GM19397 (cell line): ENCODE results near the gene MRPL38.

Experiments
- ATAC-seq: cut with Tn5 transposase; IDR thresholded peaks from one replicate; pipeline ENCODE4 v1.9.1; 2021; ENCODE audit warnings: mild to moderate bottlenecking, moderate library complexity; ENCODE audit not compliant: unreplicated experiment

MRPL38 gene

DNA sequence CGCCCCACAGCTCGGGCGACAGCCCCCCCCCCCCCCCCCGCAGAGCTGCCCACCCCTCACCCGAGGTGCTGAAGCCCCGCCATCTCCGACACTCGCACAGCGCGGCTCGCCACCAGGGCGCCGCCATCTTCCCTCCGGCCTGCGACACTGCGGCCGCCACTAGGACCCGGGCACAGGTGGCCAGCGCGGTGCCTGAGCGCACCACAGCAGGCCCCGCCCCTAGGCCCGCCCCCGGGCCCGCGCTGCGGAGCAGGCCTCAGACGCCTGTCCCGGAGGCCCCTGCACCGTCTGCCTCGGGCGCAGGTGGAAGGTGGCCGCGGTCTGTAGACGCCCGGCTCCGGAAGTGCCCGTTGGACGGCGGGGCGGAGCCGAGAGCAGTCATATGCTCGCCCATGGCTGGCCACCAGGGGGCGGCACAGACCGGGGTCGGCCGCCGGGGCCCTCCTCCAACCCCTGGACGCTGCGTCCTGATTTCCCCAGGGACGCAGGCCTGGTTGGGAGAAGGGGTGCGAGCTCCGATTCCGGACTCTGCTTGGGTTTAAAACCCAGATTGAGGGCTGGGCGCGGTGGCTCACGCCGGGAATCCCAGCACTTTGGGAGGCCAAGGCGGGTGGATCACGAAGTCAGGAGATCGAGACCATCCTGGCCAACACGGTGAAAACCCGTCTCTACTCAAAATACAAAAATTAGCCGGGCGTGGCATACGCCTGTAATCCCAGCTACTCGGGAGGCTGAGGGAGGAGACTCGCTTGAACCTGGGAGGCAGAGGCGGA lies at the start of gene MRPL38:
TSS of gene MRPL38 (minus strand) at position 136 of the 773 bp plus-strand sequence. CDS start at position 127, 9 bp downstream.
- peak; percentile 95 for ATAC-seq

DNA sequence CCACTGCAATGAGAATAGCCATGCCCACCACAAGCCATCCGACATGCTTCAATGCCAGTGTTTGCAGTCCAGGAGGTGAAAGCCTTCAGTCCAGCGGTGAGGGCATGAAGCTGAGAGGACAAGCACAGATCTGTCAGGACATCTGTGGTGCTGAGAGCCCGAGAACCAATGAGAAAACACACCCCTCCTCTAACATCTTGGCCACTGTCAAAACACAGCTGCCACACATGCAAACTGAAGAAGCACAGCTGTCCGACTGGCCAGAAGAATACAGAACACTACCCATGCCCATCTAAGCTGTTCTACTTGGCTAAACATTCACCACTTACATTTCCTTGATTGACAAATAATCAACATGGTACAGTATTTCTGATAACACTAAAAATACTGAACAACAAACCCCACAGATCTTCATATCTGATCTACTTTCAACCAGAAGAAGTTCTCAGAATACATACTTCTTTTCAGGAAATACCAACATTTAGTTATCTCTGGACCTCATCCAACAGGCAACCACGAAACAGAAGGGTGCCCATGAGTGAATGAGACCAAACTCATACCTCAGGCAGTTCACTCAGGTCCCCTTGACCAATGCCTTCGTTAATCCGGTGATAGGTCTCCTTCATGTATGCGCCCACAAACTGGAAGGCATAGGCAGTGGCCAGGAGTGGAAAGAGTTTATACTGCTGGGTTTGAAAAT lies 46.3 kb upstream of the MRPL38 start:
- ATAC-seq = no peak

DNA sequence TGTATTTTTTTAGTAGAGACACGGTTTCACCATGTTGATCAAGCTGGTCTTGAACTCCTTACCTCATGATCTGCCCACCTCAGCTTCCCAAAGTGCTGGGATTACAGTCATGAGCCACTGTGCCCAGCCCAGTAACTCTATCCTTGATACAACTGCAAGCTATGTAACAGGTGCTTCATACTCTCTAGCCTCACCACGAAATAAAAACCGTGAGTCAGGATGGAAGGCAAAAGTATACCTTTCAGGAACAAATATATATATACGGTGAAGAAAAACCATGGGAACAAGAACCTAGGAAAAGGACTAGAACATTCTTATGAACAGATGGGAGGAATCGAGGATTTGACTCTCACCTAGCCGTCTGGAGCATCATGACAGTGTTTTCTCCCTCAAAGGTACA lies 45.7 kb upstream of the MRPL38 start:
- ATAC-seq = no peak

DNA sequence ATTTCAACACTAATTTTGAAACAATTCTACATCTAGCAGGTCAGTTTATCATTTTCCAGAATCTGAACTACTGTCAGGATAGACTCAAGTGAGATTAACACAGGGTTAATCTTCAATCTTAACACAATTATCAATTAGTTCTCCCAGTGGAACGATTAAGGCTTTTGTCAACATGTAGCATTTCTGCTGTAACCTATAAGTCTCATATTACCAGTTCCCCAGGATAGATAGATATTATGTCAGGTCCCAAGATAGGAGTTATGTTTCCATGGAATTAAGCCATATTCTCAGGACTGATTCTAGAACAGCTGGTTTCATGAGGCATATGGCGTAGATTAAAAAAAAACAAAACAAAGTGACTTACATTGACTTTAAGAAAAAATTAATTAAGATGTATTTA lies 40.5 kb upstream of the MRPL38 start:
- no peak for ATAC-seq

DNA sequence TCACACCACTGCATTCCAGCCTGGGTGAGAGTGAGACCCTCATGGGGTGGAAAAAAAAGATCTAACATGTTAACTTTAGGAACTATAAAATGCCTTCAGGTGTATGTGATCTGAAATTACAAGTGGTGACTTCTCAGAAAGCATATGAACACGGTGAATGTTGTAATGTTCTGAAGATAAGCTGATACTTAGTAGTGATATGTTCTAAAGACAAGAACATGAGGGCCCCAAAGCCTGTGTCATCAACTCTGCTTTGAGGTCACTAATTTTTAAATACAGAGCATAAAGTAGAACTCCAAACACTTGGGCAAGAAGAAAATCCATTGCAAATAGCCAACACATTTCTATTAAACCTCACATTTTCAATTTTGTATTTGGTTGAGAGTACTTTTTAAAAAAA lies 38.8 kb upstream of the MRPL38 start:
- no peak for ATAC-seq

DNA sequence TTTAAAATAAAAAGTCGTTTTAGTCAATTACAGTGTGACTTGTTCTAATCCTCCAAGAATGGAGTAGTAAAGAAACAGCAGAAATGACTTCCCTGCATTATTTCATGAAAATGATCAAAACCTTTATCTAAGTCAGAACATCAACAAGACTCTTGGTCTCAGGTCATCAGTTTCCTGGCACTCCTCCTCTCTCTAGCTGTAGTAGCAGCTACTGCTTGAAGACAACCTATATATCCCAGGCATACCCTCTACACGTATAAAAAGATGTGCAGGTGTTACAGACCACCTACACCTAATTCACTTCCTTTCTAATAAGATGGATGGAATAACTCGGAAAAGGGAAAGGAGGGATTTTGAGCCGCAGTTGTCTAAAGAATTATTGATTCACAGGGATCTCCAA lies 37.8 kb upstream of the MRPL38 start:
- no peak for ATAC-seq

DNA sequence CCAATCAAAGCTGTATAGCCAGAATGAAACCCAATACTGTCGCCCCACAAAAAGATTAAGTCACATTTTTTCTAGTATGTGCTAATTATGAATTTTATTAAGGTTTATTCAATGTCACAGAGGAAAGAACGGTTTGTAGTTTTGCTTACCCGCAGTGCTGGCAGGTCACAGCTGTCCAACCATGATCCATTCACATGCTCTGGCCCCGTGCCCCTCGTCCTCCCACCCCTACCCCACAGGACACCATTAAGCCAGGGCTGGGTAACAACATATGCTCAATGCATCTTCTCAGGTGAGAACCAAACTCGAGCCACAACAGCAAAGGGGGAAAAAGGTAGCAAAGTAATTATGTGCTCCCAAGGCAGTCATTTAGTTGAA lies 36.7 kb upstream of the MRPL38 start:
- ATAC-seq = no peak

DNA sequence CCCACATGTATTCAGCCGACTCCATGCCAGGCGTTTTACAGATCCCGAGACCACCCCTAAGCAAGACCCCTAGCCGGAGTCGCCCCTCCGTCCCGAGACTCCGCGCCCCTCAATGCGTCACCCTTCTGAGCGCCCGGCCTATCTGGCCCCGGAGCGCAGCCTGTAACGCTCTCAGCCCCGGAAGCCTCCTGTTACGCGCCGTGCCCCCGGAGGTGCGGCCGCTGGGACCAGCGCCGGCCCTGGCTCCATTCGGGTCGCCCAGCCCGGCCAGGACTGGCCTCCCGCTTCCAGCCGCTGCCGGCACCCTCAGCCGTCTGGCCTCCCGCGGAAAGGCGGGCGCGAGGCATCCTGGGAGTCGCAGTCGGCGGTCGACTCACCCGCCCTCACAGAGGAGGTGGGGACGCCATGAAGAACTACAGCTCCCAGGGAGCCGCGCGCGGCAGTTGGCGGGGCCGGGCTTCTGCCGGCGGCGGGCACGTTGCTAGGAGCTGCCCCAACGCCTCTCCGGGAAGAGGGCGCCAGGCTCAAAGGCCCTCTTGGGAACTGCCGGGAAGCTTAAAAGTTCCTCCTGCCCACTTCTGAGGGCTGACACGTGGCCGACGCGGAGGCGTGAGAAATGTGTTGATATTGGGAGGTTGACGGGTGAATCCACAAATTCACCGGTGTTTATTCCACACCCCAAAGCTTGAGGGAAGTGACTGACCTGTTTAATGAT lies 36.2 kb upstream of the MRPL38 start, which contains the start of gene FBF1:
TSS of gene FBF1 (minus strand) at position 316 of the 715 bp plus-strand sequence. CDS start 2,893 bp downstream, outside the sequence.
- ATAC-seq = peak; percentile 95

DNA sequence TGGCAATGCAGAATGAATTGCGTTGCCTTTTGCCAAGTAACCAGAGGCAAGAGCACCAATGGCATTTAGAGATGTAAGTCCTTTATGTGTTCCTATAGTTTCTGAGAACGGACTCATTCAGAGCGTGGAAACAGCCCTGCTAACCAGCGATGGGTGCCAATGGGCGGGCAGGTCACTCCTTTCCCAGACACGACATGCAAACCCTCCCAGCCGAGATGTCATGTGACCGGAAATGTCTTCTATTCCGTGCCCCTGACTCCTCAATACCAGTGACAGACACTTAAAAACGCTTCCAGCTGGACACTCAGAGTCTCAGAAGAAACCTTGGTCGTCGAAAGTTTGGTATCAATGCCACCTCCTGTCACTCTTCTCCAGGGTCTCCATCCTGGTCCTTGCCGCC lies 33.0 kb upstream of the MRPL38 start:
- no peak for ATAC-seq

DNA sequence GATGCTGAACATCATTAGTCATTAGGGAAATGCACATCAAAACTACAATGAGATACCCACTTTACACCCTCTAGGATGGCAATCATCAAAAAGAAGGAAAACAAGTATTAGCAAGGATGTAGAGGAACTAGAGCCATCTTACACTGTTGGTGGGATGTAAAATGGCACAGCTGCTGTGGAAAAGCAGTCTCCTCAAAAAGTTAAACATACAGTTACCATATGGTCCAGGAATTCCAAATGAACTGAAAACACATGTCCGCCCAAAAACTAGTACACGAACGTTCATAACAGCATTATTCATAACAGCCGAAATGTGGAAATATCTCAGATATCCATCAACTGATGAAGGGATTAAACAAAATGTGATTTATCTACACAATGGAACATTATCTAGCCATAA lies 29.1 kb upstream of the MRPL38 start:
- no peak for ATAC-seq

DNA sequence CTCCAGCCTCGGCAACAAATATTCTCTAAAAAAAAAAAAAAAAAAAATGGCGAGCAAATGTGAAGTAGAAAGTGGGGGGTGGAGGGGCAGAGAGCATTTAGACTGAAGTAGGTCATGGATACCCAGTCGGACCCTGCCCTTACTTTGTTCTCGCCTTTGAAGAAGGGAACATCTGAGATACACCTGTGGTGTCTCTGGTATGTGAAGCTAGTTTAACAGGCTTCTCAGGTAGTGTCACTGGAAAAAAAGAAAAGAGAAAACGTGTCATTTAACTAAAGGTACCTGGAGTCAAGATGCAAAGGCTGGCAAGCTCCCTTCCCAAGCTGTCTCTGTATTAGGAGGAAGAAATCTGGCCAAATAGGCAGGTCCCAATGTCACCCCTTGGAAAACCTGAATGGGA lies 28.2 kb upstream of the MRPL38 start:
- no peak for ATAC-seq

DNA sequence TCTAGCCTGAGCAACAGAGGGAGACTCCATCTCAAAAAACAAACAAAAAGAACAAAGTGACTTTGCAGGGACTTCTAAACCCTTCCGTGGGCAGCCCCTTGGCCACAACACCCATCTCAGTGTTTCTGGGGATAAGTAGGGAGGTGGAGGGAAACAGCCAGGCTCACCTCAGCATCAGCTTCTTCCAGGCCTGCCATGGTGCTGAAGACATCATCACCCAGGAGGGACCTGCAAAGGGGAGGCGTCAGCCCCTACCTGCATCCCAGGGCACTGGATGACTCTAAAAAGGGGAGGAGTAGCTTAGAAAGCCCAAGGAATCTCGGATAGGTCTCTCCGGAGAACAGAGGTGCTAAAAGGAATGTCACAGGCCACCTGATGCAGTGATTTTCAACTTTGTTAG lies 26.4 kb upstream of the MRPL38 start:
- no peak for ATAC-seq

DNA sequence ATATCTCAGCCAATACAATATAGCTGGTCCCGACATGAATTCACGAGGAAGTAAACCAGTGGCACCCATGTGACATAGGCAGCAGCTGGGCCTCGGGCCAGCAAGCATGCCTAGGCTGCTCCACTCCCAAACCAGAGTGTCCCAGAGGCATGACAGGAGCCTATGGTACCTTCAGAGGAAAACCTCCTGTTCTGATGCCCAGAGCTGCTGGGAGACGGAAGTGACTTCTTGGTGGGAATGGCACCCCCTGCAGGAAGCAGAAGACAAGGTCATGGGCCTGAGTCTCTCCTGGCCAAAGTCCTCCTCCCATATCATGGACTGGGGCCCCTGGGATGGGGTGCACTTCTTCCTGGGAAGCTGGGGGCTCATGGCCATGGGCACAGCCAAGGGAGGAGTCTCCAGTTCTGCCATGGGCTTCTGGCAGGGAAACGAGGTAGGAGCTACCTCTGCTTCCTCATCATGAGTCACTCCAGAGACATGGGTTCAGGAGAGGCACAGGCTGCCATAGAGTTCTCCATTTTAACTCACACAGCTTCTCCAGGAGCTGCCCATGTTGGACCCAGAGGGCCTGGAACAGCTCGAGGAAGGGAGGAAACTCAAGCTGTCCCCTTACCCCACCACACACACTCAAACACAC lies 22.7 kb upstream of the MRPL38 start:
- ATAC-seq = no peak

DNA sequence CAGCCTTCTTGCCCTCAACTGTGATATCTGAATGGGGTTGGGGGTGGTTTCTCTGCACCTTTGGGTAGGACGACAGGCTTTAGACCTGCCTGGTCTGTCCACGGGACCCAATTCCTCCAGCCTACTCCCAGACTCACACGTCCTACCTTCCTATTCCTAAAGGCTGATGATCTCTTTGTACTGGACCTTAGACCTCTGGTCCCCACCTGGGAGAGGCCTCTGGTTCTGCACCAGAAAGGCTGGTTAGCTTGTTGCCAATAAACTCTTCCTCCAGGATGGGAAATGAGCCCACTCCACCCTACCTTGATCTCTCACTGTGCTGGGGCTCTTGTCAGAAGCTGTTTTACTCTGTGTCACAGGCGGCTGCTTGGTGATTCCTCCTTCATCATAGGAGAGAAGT lies 21.8 kb upstream of the MRPL38 start:
- ATAC-seq = no peak

DNA sequence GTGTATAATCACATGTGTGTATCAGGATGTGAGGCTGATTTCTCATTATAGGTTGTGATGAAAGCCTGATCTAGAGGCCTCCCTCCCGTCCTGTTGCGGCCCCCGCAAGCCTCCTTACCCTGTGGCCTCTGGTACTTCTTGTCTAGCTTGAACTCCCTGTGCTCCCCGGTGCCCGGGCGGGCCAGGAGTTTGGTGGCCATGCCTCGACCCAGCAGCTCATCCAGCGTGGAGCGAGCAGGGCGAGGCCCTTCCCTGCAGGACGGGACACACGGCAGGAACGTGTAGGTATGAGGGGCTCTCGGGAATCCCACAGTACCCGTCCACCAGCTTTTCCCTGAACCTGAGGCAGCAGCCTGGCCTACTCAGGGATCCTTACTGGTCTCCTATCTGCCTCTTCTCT lies 21.2 kb upstream of the MRPL38 start:
- no peak for ATAC-seq

DNA sequence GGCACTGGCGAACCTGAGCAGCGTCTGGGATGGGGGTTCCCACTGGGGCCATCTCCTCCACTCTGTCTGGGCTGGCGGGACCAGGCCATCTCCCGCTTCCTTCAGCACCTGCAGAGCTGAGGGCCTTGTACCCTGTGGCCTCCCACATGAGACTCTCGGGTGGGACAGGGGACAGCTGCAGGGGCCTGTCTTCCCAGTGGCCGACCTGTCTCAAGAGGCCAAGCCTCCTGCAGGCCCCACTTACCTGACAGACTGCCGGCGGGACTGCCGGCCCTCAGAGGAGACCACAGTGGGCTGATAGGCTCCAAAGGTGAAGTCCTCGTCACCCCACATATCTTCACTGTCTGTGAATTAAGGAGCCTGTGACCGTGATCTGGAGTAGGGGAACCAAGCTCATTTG lies 20.4 kb upstream of the MRPL38 start:
- ATAC-seq = no peak

DNA sequence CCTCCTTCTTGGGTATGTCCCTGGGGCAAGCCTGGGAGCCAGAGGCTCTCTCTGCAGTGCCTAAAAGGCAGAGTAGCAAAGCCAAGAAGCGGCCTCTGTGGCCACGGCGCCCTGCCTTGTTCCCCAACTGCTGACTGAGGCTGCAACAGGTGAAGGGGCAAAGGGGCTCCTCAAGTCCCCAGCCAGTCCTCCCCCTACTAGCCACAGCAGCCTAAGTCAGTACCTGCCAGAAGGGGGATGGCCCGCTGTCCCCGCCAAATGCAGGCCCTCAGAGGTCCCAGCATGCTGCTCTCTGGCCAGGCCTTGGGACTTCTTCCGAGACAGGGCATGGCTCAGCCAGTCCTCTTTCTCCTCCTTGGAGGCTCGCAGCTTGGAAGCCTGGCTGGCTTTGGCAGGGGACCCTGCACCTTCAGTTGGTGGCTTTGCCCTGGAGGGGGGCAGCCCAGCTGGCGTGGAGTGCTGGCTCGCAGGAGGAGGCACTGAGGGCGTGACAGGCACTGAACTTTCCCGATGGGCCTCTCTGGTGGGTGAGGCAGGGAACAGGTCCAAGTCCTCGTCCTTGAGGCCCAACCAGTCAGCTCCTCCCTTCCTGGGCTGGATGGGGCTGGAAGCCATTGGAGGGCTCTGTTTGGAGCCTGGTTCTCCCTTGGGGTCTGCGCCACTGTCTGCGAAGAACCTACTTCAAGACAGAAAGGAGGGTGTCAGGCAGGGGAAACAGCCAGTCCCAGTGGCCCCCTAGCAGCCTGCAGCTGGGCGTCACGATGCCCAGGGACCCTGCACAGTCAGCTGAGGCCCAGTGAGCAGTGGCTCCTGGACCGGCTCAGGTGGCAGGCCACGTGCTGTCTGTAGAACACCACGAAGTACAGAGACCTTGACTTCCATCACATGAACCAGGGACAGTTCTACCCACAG lies 18.5 kb upstream of the MRPL38 start:
- no peak for ATAC-seq

DNA sequence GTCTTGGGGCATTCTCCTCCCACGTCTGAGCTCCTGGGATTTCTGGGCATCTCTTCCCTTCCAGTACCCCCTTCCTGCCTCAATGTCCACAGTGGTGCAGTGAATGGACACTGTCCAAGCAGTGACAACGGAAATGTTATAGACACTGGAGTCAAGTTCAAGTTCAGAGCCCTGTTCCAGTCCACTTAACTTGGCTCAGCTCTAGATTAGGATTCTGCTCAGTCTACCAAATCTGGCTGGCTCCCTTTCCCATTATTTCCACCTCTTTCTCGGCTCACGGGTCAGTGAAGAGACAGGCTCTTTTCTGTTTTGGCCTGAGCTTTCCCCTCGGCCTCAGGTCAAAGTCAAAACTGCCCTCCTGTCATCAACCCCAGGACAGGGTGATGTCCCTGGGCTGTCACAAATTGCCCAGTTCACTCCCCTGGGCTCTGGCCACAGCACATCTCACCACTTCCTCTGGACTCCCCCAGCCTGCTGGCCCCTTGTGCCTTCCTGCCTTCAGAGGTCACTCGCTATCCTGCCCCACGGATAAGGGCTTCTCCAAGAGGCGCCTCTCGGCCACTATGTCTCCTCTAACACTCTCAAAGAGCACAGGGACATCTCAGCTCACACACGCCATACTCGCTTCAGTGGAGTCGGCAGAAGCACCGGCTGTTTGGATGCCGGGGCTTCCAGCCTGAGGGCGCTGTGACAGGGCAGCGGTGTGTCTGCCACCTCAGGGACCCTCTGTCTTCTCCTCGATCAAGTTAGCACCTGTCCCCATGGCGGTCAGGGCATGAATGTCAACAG lies 17.7 kb upstream of the MRPL38 start:
- no peak for ATAC-seq

DNA sequence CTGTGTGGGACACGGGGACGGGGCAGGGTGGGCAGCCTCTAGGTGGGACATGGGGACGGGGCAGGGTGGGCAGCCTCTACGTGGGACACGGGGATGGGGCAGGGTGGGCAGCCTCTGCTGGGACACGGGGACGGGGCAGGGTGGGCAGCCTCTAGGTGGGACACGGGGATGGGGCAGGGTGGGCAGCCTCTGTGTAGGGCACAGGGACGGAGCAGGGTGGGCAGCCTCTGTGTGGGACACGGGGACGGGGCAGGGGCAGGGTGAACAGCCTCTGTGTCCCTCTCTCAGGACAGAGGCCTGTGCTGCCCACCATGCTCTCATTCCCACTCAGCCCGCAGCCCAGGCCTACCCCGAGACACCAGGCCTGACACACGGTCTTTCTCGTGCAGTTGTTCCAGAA lies 16.9 kb upstream of the MRPL38 start:
- ATAC-seq = no peak
